HG02943 (cell line): ENCODE results near the gene ELOA.
"Not testable (repeated sequence)": the region's sequence is repeated elsewhere in the genome, so short reads cannot be mapped to it uniquely, and the experiment has no call there.

Source experiments
- ATAC-seq: cut with Tn5 transposase; IDR thresholded peaks from one replicate; pipeline ENCODE4 v1.9.1; 2021; ENCODE audit warnings: mild to moderate bottlenecking, low read depth, moderate library complexity; ENCODE audit not compliant: unreplicated experiment

ELOA gene

GRCh38 chr1:23777979-23778814, 34.9 kb downstream of the ELOA start, which contains the start of gene PITHD1:
PITHD1 (plus strand) TSS chr1:23778418; CDS start chr1:23778516, 98 bp downstream.
- no peak for ATAC-seq

GRCh38 chr1:23779826-23780371, 36.6 kb downstream of the ELOA start:
- ATAC-seq: no peak

- not testable (repeated sequence) for ATAC-seq
Measured at GRCh38 chr1:23783141-23783540, 39.9 kb downstream of the ELOA start.

- ATAC-seq: no peak
Measured at GRCh38 chr1:23784846-23785245, 41.6 kb downstream of the ELOA start.

- no peak for ATAC-seq
Measured at GRCh38 chr1:23787701-23788100, 44.4 kb downstream of the ELOA start.

GRCh38 chr1:23788695-23789094, 45.4 kb downstream of the ELOA start:
- ATAC-seq: no peak

- peak; percentile 63 for ATAC-seq
Measured at GRCh38 chr1:23790696-23791515, 47.6 kb downstream of the ELOA start, which contains the start of gene LYPLA2. LYPLA2 (plus strand) TSS chr1:23791145; CDS start chr1:23792683, 1,538 bp downstream.

- no peak for ATAC-seq
Measured at GRCh38 chr1:23791516-23792047, 48.3 kb downstream of the ELOA start.

- no peak for ATAC-seq
Measured at GRCh38 chr1:23792151-23792945, 49.1 kb downstream of the ELOA start.

GRCh38 chr1:23793018-23793781, 49.9 kb downstream of the ELOA start:
- no peak for ATAC-seq

GRCh38 chr1:23793861-23794731, 50.8 kb downstream of the ELOA start:
- no peak for ATAC-seq

GRCh38 chr1:23794732-23795182, 51.5 kb downstream of the ELOA start:
- ATAC-seq: not testable (repeated sequence)

GRCh38 chr1:23795676-23796465, 52.6 kb downstream of the ELOA start:
- ATAC-seq: no peak

GRCh38 chr1:23796466-23797271, 53.4 kb downstream of the ELOA start:
- no peak for ATAC-seq

GRCh38 chr1:23797478-23798448, 54.5 kb downstream of the ELOA start:
- no peak for ATAC-seq
